ENCODE measurements around the gene FHIT. TPM values are rescaled to one million over a fixed set of nuclear protein-coding genes. Genes with fewer than 3 reads are reported as not detected.

Gene FHIT
- total and polyA plus RNA-seq, 10 of the 15 experiments (the other 5 are each of a cell fraction or from before 2014, with no cell fraction given): 4.2 to 14.9 (median 9.4) TPM

- H3K79me2 ChIP-seq (ENCODE audit: control insufficient read depth, insufficient read depth, low read length): no peaks in the 10 kb centered on the region
- H3K27ac ChIP-seq (ENCODE audit: control insufficient read depth, insufficient read depth): no peak overlapping the region
- no peaks in the 10 kb centered on the region for H3K27me3 ChIP-seq (replicated peaks in 1 of 2; ENCODE audit: control insufficient read depth in 2 of 2, insufficient read depth in 2 of 2, low read length in 1 of 2)
- H2AFZ ChIP-seq (ENCODE audit: control insufficient read depth, low read depth, low read length): no peak overlapping the region
- intact Hi-C loops (cut with micrococcal nuclease; ENCODE audit: unreplicated experiment) (no loop called here), in situ Hi-C loops (cut with MboI) (no loop called here)
- POLR2A ChIA-PET: no interaction called here
- no peaks in the 10 kb centered on the region for H3K4me1 ChIP-seq (ENCODE audit: control insufficient read depth, insufficient read depth, low read length)
- DNase-seq (ENCODE audit: low read depth, low spot score) (no peak), FAIRE-seq (no peak), ATAC-seq (peak; percentile 69)
- RAD21 ChIA-PET (ENCODE audit: unreplicated experiment): no interaction called here
- no peaks in the 10 kb centered on the region for H3K36me3 ChIP-seq (ENCODE audit: control insufficient read depth in 2 of 2, insufficient read depth in 2 of 2, low read length in 1 of 2)
- SMC1A ChIA-PET (ENCODE audit: uncharacterized antibody, unreplicated experiment): interaction anchor here (0.8 kb wide), 1 partner anchor 1263 kb away, joined by 3 read pairs; no protein-coding TSS in a partner anchor
- H3K4me2 ChIP-seq (ENCODE audit: control insufficient read depth, insufficient read depth): no peak overlapping the region
- CTCF ChIA-PET: no interaction called here
- TF ChIP-seq MXI1 (IDR thresholded peaks at IDR 0.05; ENCODE audit: low read depth, low read length): no peak
- TF ChIP-seq, protein P1, sequence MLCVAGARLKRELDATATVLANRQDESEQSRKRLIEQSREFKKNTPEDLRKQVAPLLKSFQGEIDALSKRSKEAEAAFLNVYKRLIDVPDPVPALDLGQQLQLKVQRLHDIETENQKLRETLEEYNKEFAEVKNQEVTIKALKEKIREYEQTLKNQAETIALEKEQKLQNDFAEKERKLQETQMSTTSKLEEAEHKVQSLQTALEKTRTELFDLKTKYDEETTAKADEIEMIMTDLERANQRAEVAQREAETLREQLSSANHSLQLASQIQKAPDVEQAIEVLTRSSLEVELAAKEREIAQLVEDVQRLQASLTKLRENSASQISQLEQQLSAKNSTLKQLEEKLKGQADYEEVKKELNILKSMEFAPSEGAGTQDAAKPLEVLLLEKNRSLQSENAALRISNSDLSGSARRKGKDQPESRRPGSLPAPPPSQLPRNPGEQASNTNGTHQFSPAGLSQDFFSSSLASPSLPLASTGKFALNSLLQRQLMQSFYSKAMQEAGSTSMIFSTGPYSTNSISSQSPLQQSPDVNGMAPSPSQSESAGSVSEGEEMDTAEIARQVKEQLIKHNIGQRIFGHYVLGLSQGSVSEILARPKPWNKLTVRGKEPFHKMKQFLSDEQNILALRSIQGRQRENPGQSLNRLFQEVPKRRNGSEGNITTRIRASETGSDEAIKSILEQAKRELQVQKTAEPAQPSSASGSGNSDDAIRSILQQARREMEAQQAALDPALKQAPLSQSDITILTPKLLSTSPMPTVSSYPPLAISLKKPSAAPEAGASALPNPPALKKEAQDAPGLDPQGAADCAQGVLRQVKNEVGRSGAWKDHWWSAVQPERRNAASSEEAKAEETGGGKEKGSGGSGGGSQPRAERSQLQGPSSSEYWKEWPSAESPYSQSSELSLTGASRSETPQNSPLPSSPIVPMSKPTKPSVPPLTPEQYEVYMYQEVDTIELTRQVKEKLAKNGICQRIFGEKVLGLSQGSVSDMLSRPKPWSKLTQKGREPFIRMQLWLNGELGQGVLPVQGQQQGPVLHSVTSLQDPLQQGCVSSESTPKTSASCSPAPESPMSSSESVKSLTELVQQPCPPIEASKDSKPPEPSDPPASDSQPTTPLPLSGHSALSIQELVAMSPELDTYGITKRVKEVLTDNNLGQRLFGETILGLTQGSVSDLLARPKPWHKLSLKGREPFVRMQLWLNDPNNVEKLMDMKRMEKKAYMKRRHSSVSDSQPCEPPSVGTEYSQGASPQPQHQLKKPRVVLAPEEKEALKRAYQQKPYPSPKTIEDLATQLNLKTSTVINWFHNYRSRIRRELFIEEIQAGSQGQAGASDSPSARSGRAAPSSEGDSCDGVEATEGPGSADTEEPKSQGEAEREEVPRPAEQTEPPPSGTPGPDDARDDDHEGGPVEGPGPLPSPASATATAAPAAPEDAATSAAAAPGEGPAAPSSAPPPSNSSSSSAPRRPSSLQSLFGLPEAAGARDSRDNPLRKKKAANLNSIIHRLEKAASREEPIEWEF (IDR thresholded peaks at IDR 0.05; ENCODE audit: insufficient replicate concordance, low read depth, low read length): no peak
- TF ChIP-seq POU2F2 (IDR thresholded peaks at IDR 0.05; ENCODE audit: borderline replicate concordance, low read depth, low read length): peak; percentile 43; the same call in 1 of the 3 replicates
- TF ChIP-seq ZNF622 (IDR thresholded peaks at IDR 0.05): no peak
- TF ChIP-seq JUNB (IDR thresholded peaks at IDR 0.05): peak; percentile 42
- H3K4me3 ChIP-seq: no peak overlapping the region
- H4K20me1 ChIP-seq (ENCODE audit: control insufficient read depth, insufficient read depth): no peaks in the 10 kb centered on the region
- no TSS peak for BruUV-seq (replicated peaks)
- no peak overlapping the region for H3K9ac ChIP-seq (ENCODE audit: control insufficient read depth, insufficient read depth, low read length)
- WGBS (ENCODE audit: insufficient coverage, insufficient replicate concordance, low lambda C conversion rate, missing lambda C conversion rate): 4% methylated on average over 2 of the region's 2 CpGs
- H3K9me3 ChIP-seq (replicated peaks; ENCODE audit: control insufficient read depth, insufficient read depth, low read length): no peaks in the 10 kb centered on the region
These were observed 438.8 kb downstream of the FHIT start for GRCh38 chr3:60812502-60812901.
